ENCODE measurements around the gene TMC4. TPM values are rescaled to one million over a fixed set of nuclear protein-coding genes. Genes with fewer than 3 reads are reported as not detected.
A peak's percentile ranks its signal among the peaks of the same experiment; 100 is the strongest.

TMC4 gene
- total and polyA plus RNA-seq, 10 donors: 0.12 to 4.0 (median 0.77) TPM; not detected in 2

DNA sequence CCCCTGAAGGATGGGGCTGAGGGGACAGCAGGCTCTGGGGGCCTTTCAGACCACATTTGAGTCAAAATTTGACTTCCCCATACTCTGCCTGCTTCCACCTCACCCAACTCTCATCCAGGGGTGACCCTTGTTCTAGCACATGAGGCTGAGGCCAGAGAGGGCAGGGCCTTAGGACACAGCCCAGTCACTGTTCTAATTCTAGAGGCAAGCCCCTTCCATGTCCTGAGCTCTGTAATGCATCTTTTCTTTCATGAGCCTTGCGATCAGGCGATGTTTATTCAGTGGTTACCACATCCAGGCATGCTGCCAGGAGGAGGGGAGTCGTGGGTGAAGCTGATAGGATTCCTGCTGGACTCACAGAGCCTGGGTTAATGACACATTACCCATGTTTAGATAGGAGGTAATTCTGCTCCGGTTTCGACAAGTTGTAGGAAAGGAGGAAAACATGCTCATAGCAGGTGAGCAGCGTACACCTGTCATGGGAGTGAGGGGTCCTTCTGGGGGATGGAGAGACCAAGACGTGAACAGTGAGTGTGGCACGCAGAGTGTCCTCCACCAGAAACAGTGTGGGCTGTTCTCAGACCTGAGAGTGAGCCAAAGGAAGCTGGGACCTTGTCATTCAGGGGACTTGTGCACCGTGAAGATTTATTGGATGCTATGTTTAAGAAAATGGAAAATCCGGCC is 37.0 kb upstream of the TMC4 start:
- no peak for DNase-seq
- Histone ChIP-seq H3K27ac (peak overlapping the region; percentile 63 to 98 (median 92)), H3K4me1 (peaks cover 28 to 83% (median 63%) of the 10 kb centered on the region in 6 donors), H3K27me3 (replicated peaks in 1 of 7) (no peaks in the 10 kb centered on the region), H3K9me3 (peaks cover 0 to 3% (median 0%) of the 10 kb centered on the region in 8 donors), H3K36me3 (peaks cover 5 to 49% (median 37%) of the 10 kb centered on the region in 6 donors), H3K4me3 (peak overlapping the region in 1 of 8 donors; percentile 94)
- TF ChIP-seq POLR2A (IDR thresholded peaks at IDR 0.05): peak in 1 of 3 donors; percentile 49
- no peak for TF ChIP-seq CTCF (IDR thresholded peaks at IDR 0.05 in 8 of 11, conservative IDR thresholded peaks at IDR 0.05 in 3 of 11)
- TF ChIP-seq POLR2AphosphoS5 (IDR thresholded peaks at IDR 0.05): peak in 2 of 3 donors; percentile 1 to 88
- intact Hi-C loops (cut with DNase I; ENCODE audit: low total_unique reads): no loop called here
- 27 to 42% (median 36%) methylated on average over 10 of the region's 10 CpGs for WGBS, 5 donors

DNA sequence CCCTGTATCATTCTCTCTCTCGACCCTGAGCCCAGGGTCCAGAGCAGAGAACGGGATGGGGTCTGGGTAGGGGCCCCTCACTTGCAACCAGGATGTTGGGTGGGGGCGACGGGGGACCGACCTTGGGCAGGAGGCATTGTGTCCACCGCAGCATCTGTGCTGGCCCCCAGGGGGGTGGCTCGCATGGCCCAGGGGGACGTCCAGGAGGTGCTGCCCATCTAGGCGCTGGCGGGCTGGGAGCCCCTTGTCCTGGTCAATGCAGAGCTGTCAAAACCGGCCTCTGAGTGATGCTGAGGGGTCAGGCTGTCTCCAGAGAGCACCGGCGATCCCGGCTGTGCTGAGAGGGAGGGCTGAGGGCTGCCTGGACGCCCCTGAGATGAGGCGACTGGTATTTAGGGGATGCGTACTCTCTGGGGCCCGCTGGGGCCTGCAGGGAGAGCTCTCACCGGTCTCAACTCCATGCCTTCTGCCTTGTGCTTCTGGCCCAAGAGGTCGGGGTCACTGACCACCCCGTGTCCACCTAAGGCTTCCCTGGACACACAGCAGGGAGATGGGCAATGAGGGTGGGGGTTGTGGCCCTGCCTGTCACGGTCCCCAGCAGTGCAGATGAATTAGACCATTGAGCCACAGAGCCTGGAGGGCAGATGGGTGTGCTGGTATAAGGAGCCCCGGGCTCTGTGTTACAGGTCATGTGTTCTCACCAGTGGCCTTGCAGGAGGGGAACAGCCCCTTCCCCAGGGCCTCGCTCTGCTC is 36.3 kb upstream of the TMC4 start:
- peak; percentile 83 for DNase-seq
- H3K27me3 ChIP-seq (replicated peaks in 1 of 7): no peaks in the 10 kb centered on the region
- peak overlapping the region; percentile 63 to 98 (median 92) for H3K27ac ChIP-seq
- TF ChIP-seq POLR2A (IDR thresholded peaks at IDR 0.05): no peak
- TF ChIP-seq POLR2AphosphoS5 (IDR thresholded peaks at IDR 0.05): peak in 2 of 3 donors; percentile 35 to 81
- 62 to 86% (median 68%) methylated on average over 1 to 24 of the region's 24 CpGs for whole genome bisulfite sequencing, 5 donors
- peaks cover 35 to 90% (median 71%) of the 10 kb centered on the region in 6 donors for H3K4me1 ChIP-seq
- H3K36me3 ChIP-seq: peaks cover 5 to 54% (median 44%) of the 10 kb centered on the region in 6 donors
- no peaks in the 10 kb centered on the region for H3K9me3 ChIP-seq
- intact Hi-C loops (cut with DNase I; ENCODE audit: low total_unique reads): no loop called here
- peak overlapping the region in 1 of 8 donors; percentile 94 for H3K4me3 ChIP-seq

GRCh38 chr19:54208784-54209057 is 35.8 kb upstream of the TMC4 start:
- no peak for DNase-seq
- no peaks in the 10 kb centered on the region for H3K9me3 ChIP-seq
- H3K4me3 ChIP-seq: peak overlapping the region in 1 of 8 donors; percentile 94
- no peaks in the 10 kb centered on the region for H3K27me3 ChIP-seq (replicated peaks in 1 of 7)
- intact Hi-C loops (cut with DNase I; ENCODE audit: low total_unique reads): no loop called here
- H3K4me1 ChIP-seq: peaks cover 36 to 96% (median 76%) of the 10 kb centered on the region in 6 donors
- no peak for TF ChIP-seq CTCF (IDR thresholded peaks at IDR 0.05 in 8 of 11, conservative IDR thresholded peaks at IDR 0.05 in 3 of 11)
- no peak for TF ChIP-seq POLR2A (IDR thresholded peaks at IDR 0.05)
- no peak for TF ChIP-seq POLR2AphosphoS5 (IDR thresholded peaks at IDR 0.05)
- 72 to 84% (median 77%) methylated on average over 7 to 8 of the region's 8 CpGs for WGBS, 5 donors
- peak overlapping the region; percentile 63 to 98 (median 92) for H3K27ac ChIP-seq
- peaks cover 5 to 59% (median 48%) of the 10 kb centered on the region in 6 donors for H3K36me3 ChIP-seq

DNA sequence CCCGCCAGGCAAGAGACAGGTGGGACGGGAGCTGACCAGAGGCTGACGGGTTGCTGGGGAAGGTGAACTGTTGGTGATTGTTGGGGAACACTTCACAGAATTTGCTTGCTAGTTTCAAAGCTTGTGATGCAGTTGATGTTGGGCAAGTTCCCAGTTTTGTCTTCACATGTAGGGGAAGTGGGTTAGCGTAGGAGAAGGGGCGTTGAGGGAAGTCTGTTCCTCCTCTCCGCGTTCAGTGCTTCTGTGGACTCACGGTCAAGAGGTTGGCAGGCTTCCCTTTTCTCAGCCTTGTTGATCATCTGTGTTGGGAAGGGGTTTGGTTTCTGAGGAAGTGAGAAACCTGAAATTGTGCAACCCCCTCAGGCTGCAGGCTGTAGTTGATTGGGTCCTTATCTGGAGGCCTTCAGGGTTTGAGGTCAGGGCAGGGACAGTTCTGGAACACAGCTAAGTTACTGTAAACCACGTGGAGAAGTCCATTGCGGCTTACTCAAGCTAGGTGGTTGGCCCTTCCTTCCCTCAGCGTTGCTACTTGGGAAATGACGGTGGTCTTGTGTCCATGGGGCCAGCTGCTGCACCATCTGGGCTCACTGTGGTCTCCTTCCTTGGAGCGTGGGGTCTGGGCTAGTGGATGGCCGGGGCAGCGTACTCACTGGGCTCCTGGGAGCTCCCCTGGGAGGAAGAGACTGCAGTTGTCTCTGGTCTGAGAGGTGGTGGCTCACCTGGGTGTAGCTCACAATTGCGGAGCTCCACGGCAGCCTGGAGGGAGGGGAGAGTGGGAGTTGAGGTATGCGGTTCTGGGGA is 35.2 kb upstream of the TMC4 start:
- H3K36me3 ChIP-seq: peaks cover 5 to 64% (median 53%) of the 10 kb centered on the region in 6 donors
- H3K4me1 ChIP-seq: peaks cover 39 to 98% (median 81%) of the 10 kb centered on the region in 6 donors
- intact Hi-C loops (cut with DNase I; ENCODE audit: low total_unique reads): no loop called here

More for the DNA sequence above, 35.2 kb upstream of the TMC4 start:
- H3K27me3 ChIP-seq (replicated peaks in 1 of 7): no peaks in the 10 kb centered on the region
- no peaks in the 10 kb centered on the region for H3K9me3 ChIP-seq
- TF ChIP-seq POLR2A (IDR thresholded peaks at IDR 0.05) (peak; percentile 25 to 34 (median 25)), CTCF (IDR thresholded peaks at IDR 0.05 in 8 of 11, conservative IDR thresholded peaks at IDR 0.05 in 3 of 11) (peak in 1 of 11 experiments; percentile 31), POLR2AphosphoS5 (IDR thresholded peaks at IDR 0.05) (peak; percentile 79 to 91 (median 82))
- H3K27ac ChIP-seq: peak overlapping the region; percentile 63 to 98 (median 92)
- DNase-seq: peak; percentile 87
- 23 to 35% (median 28%) methylated on average over 15 to 18 of the region's 18 CpGs for WGBS, 5 donors
- peak overlapping the region in 3 of 8 donors; percentile 27 to 94 (median 32) for H3K4me3 ChIP-seq
